HG03521 (cell line): Measurements from ENCODE around the gene SURF1.
"Not testable (repeated sequence)": the region's sequence is repeated elsewhere in the genome, so short reads cannot be mapped to it uniquely, and the experiment has no call there.

ENCODE experiments used
- ATAC-seq: cut with Tn5 transposase; IDR thresholded peaks from one replicate; pipeline ENCODE4 v1.9.1; 2021; ENCODE audit warnings: mild to moderate bottlenecking, moderate library complexity; ENCODE audit not compliant: unreplicated experiment

SURF1 gene

DNA sequence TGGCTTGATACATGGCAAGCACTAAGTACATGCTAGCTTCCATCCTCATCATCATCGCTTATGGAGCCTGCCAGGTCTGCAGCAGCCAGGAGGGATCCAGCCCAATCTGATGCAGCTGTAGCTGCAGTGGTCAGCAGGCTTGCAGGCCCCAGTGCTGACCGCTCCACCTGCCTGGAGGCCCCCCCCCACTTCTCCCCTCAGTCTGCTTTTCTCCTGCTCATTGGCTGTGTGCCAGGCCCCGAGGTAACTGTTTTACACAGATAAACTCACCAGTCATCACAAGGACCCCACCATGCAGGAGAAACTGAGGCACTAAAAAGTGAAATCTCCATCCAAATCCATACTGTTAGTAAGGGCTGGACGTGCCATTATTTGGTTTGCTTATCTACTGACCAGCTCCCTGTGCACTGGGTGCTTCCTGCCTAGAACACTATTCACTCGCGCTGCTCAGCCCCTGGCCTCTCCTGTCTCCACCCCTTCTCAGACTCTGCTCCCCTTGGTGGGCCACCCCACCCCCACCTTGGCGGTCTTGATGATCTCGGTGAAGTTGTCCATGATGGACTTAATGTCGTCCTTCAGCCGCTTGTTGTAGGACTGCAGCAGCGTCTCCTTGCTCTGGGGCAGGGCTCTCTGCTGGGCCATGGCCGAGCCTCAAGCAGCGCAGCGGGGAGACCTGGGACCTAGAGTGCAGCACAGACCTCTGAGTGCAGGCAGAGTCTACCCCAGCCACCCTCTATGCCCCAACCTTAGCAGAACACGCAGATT lies 10.1 kb downstream of the SURF1 start:
- no peak for ATAC-seq

DNA sequence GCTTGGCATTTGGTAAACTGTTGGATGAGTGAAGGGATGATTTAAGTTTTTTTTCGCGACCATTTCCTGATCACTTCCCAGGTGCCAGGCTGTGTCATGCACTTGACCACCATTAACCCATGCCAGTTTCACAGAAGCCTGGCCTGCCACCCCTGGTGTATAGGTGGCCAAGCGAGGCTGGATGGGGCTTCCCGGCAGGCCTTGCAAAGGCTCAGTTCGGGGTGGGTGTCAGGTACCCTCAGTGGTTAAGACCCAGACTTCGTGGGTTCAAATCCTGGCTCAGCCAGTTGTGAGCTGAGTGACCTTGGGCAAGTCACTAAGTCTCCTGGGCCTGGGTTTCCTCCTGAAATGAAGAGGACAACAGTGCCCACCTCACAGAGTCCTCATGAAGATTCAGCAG lies 10.7 kb downstream of the SURF1 start:
- no peak for ATAC-seq

DNA sequence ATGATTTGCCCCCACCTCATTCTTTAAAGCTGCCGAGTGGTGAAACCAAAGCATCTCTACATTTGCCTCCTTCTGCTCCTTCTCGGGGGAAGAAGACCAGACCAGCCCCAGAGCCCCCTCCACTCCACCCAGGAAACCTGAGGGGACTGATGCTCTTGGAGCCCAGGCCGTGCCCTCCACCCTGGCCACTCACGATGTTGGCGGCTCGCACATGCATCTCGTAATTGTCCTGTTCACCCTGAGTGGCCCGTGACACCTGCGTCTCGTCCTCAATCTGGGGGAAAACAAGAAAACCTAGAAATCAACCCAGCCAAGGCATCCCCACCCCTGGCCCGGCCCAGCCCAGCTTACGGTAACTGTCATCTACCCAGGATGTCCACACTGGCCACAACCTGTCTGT lies 11.3 kb downstream of the SURF1 start:
- no peak for ATAC-seq

DNA sequence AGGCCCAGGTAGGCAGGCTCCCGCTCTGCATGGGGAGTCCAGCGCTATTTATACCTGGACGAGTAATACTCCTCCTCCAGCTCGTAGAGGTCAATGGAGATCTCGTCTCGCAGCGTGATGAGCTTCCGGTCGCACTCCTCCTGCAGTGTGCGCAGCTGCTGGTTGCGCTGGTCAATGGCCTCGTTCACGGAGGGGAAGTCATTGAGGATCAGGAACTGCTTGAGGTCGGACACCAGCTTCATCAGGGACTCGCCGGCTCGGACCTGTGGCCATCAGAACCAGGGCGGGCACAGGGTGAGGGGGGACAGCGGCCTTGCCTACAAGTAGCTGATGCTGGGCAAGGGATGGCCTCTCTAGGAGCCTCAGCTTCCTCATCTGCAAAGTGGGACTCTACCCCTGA lies 12.2 kb downstream of the SURF1 start:
- ATAC-seq = no peak

DNA sequence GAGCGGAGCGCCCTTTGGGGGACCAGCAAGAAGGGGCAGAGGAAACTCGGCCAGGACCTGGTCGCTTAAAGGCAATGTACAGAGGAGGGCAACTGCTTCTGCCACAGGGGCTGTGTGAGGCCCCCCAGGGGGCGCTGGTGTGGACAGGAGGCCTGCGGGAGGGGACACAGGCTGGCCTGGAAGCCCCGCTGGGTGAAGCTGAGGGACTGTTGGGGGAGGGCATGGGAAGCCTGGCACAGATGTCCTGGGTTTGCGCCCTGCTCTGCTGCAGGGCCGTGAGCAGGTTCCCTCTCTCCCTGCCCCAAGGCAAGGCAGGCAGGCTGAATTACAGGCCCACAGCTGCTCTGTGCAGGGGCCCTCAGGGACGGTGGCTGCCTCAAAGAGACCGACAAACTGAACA lies 13.7 kb downstream of the SURF1 start:
- ATAC-seq = no peak

DNA sequence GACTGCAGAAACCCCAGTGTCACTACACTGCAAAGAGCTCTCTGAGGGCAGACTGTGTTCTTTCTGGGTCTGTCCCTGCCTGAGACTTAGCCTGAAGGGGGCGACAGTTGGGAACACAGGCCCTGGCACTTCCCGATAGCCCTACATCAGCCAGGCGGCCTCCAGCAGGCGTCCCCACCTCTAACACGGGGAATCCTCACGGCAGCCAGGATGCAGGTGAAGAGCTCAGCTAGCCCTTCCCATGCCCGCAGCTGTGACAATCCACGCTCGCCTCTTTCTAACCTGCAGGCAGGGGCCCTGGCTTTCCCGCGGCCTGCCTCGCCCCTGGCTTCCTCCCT lies 14.2 kb downstream of the SURF1 start:
- ATAC-seq = no peak

DNA sequence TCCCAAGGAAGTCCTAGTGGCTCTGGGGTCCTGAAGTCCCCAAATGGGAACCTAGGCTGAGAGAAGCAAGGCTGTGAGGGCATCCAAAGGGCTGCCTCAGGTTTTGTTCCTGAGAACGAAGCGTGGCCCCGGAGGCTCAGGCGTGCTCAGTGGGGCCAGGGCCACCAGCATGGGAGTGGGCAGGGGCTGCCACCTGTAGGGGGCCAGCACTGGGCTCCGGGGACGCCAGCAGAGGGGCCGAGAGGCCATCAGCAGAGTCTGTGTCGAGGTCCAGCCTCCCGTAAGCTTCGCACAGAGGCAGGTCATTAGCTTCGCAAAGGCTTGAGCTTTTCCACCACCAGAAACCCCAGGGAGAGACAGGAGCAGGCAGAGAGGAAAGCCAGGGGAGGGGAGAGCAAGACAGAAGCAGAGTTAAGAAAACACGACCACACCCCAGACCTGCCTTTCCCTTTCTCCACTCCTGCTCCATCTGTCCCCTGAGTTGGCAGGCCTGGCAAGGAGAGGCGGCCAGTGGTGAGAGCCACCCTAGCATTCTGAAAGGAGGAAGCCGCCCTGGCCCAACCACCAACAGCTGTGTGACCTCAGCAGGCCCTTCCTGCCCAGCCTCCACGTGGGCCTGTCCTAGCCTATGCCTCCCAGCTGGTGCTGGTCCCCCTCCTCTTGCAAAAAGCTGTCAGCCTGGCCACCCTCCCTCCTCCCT lies 14.8 kb downstream of the SURF1 start:
- ATAC-seq = no peak

DNA sequence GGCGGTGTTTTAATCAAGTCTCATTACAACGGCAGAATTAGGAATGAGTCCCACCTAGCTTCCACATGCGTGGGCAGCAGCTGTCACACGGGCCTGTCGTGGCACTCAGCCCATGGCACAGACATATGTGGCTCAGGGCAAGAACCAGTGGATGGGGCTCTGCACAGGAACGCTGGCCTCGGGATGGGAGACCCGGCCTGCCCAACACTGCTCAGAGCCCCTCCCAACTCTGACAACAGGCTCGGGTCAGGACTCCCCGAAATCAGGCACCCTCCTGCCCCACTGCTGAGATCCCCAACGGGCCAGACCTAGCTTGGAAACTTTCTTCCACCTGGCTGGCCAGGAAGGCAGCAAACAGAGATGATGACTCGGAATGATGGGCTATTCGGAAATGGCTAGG lies 15.4 kb downstream of the SURF1 start:
- no peak for ATAC-seq

DNA sequence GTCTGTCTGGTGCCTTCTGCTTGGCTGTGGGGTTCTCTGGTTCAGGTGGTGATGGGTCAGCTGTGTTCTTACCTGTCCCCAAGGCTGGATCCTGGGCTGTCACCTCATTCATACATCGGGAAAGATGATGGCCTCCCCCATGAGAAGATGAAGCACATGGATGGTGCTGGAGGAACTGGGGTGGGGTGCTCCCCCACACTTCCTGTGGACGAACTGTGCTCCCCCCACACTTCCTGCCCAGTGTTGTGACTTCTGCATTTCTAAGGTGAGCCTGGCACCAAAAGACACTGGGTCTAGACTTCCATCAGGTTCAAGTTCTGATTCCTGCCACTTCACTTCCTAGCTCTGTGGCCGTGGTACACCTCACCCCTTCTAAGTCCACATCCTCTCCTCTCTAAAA lies 16.0 kb downstream of the SURF1 start:
- no peak for ATAC-seq

DNA sequence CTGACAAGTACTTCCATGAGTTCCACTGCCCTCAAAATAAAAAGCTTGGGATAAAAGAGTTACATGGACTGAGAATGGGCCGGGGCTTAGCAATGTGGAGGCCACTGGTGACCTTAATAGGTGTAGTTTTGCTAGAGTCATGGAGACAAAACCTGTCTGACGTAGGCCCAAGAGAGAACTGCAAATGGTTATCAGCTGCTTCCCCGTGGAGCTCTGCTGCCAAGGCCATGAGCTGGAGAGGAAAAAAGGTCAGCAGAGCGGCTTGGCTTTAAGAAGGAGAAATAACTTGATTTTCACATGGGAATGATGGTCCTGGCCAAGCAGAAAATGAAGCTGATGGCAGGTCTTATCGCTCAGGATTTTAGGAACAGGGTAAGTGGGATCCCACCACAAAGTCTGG lies 16.6 kb downstream of the SURF1 start:
- no peak for ATAC-seq

DNA sequence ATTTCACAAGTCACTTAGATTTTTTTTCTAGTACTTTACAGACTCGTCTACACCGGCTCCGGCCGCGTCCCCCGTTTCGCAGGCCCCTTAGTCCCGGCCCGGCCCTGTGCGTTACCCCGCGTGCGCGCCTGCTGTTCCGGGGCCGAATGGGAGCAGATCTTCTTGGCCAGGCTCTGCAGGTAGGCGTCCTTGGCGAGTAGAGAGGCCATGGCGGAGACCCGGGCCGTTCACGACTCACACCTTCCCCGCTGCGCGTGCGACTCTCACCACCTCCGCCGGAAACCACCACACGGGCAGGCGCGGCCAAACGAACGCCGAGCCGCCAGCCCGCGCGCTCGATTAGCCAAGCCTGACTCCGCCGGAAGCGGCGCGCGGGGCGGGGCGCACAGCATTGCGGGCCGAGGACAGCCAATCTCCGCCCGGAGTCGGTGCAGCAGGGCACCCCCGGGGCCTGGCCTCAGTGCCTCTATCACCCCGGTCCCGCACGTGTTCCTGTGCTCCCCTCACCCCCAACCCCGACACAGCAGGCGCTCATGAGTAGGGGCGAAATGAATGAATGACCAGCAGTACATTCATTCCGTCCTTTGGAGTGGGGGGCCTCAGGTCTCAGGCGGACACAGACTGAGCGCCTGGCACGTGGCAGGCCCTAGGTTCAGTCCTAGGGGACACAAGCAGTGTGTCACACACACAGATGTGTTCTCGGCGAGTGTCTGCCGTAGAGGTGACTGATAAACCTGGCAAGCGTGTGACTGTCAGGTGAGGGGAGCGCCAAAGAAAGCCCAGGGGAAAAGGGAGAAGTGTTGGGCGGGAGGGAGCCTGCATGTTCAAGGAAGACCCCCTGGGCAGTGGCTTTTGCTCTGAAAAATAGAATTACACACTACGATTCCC lies 20.1 kb downstream of the SURF1 start, which contains the start of gene SURF6:
TSS of gene SURF6 (minus strand) at position 265 of the 888 bp plus-strand sequence. CDS start at position 209, 56 bp downstream.
- ATAC-seq = peak; percentile 76

DNA sequence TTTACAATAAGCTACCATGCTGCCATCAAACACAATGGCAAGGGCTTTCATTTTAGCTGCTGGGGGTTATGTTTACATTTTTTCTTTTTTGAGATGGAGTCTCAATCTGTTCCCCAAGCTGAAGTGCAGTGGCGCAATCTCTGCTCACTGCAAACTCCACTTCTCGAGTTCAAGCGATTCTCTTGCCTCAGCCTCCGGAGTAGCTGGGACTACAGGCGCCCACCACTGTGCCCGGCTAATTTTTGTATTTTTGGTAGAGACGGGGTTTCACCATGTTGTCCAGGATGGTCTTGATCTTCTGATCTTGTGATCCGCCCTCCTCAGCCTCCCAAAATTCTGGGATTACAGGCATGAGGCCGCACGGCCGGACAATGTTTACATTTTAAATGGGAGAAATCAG lies 21.4 kb downstream of the SURF1 start:
- ATAC-seq = not testable (repeated sequence)

DNA sequence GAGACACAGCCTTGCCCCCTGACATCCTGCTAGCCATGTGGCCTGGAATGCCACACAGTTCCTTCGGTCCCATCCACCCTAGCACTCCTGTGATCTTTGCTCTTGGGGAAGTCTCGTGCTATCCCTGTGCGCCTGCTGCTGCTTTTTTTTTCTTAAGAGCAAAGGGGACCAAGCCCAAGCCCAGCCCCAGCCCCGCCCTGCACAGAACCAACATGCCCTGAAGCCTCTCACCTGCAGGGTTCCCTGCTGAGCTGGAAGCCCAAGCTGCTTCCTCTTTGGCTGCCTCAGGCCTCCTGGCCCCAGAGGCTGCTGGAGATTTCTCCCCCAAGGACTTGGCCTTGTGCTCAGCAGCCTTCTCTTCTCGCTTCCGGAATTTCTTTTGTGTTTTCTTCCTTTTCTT lies 22.1 kb downstream of the SURF1 start:
- no peak for ATAC-seq

DNA sequence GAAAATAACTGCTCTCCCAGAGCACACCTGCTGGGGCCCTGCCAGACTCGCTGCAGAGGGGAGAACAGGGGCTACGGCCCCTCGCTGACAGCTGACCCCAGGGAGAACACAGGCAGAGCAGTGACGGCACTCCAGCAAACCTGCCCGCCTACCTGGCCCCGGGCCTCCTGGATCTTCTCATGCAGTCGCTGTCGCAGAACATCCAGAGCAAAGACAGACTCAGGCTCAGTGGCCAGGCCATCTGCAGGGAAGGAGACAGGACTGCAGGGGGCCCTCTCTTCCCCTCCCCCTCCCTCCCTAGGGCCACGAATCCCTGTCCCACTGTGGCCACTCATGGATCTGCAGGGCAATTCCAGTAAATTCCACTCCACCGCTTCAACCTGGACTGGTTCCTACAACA lies 22.7 kb downstream of the SURF1 start:
- ATAC-seq = no peak

DNA sequence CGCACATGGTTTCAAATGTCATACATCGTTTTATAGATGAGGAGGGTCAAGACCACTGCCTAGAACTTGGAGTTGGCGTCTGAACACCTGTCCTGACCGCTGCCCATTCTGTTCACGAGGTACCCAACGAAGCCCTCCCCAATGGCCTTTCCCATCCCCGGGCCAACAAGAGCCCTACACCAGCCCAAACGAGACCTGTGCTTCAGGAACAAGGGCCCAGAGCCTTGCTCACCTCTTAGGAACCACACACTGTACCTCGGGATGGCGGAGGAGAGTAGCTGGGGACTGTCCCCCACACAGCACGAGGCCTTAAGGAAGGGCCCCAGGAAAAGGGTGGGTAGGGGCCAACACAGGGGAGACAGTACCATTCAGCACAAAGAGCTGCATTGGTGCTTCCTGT lies 23.3 kb downstream of the SURF1 start:
- no peak for ATAC-seq

DNA sequence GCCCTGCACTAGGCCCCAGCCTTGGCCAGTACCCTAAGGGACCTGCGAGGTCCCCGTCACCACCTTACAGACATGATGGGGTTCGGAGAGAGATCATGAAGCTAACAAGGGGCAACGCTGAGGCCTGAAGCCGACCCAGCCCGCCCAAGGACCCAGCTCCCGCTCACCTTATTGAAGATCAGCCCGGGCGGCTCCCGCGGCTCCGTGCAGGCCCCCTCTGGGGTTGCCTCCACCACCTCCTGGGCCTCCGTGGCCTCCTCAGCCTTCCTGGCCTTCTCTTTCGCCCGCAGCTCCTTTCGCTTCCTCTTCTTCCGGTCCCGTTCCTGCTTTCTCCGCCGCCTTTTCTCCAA lies 23.9 kb downstream of the SURF1 start:
- ATAC-seq = no peak

DNA sequence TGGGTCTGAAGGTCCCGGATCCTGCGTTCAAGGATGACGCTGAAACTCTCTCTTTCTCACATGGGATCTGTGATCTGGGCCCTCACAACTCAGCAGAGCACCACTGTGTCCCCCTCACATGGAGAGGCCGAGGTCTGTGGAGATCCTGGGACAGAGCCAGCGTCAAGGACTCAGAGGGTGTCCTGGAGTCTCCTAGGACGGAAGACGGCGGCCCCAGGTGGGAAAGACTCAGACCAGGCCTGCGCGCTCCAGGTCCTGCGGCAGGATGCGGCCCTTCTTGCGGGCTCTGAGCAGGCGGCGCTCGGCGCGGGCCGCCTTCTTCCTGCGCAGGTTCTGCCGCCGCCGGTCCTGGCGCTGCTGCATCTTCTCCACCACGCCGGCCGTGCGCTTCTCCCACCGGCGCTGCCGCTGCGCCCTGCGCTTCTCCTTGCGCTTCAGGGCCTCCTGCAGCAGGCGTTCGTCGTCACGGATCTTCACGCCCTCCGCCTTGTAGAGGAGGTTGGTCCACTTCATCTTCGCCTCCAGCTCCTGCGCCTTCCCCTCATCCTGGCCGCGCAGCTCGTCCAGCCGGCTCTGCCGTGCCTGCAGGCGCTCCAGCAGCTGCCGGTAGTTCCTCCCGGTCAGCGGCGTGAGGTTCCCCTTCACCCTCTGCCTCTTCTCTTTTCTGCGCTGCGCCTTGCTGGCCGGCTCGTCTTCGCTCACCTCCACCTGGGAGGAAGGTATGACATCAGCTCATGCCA lies 24.5 kb downstream of the SURF1 start:
- no peak for ATAC-seq

DNA sequence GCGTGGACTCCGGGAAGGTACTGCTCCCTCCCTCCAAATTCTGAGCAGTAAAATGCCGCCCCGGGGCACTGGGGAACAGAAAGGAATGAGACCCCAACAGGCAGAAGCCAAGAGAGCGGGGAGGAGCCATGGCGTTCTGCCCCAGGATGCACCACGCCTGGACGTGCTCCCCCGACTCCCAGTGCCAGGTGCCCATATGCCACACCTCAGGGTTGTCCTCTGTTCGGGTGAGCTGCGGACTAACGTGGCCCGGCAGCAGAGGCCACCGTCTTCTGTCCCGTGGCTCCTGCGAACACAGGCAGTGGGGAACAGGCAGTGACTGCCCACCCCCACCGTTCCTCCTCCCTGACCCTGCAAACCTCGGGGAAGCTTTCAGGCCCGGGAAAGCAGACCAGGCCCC lies 25.1 kb downstream of the SURF1 start:
- ATAC-seq = no peak

DNA sequence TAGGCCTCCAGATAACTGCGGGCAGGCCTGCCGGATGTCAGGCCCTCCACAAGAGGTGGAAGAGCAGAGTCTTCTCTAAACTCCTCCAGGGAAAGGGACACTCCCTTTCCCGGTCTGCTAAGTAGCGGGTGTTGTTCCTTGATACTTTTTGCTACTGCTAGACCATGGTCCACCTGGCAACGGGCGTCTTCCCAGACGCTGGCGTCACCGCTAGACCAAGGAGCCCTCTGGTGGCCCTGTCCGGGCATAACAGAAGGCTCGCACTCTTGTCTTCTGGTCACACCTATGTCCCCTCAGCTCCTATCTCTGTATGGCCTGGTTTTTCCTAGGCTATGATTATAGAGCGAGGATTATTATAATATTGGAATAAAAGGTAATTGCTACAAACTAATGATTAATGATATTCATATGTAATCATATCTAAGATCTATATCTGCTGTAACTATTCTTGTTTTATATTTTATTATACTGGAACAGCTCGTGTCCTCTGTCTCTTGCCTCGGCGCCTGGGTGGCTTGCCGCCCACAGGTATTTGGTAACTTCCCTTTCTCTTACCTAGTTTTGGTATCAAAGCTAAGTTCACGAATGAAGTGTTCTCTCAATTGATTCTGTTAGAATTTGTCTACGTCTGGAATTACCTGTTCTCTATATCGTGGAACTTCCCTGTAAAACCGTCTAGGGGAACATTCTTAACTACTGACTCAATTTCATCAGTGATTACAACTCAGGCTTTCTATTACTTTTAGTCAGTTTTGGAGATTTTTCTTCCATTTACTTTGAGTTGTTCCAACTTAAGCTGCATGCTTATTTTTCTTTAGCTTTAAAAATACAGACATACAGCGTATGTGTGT lies 26.8 kb downstream of the SURF1 start:
- not testable (repeated sequence) for ATAC-seq

DNA sequence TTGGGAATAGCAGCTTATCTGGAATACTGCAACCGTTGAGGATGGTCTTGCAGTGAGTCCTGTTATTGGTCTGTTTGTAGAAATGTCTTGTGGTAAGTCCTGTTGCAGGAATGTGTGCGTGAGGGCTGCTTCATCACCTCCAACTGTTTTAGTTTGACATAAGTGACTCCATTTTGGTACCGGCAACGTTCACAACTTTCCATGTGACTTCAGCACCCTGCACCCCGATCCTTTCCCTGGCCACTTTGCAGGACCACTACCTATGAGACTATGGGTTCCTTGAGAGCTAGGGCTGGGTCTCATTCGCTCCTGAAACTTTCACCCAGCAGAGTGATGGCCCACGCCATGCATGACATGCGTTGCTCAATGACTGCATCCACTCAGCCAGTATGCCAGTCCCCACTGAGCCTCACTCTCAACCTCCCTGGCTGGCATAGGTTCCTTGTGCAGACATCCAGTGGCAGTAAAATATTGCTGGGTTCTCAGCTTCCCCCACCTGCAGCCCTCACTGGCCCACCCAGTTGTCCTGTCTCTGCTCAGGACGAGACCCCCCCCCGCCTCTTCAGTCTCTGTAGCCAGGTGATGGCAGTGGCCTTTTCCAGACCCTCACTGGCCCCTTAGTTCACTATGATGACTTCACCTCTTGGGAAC lies 28.3 kb downstream of the SURF1 start:
- no peak for ATAC-seq
